ENCODE results near the gene AMOTL2.

The AMOTL2 gene

DNA sequence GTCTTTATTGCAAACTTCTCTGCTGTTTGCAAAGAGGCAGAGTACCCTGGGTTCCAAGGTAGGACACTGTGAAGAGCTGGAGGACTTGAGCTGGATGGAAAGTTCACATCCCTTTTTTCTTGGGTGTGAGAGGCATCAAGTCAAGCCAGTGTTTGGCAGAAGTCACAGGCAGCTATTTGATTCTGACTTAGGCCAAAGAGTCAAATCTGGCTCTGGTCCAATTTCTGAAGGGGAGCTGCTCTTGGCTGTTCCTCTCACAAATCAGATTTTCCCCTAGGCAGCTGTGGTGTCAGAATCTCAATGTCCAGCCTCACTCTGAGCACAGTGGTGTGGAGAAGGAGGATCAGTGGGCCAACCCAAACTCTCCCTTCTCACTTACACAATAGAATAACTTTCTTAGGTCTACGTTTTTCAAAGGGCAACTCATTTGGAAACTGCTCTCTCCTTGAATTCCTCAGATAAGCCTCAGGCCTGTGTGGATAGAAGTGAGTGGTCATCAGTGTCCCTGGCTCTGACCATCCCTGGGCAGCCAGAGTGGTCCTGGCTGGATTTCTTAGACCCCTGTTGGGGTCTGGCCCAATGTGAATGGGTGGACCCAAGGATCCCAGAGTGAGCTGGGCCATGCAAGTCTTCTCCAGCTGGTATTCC lies 18.2 kb upstream of the AMOTL2 start:
- Histone ChIP-seq H3K27ac (ENCODE audit: low read depth, low read length) (no peak overlapping the region), H3K27me3 (ENCODE audit: control insufficient read depth, insufficient read depth, low read length) (no peaks in the 10 kb centered on the region), H3K4me3 (ENCODE audit: low read length) (no peak overlapping the region), H3K4me1 (ENCODE audit: control insufficient read depth, insufficient read depth, low read length) (peaks cover 11% of the 10 kb centered on the region), H3K9ac (ENCODE audit: low read length) (no peak overlapping the region), H3K36me3 (ENCODE audit: control insufficient read depth, insufficient read depth, low read length) (no peaks in the 10 kb centered on the region)

GRCh38 chr3:134389865-134390264 lies 15.6 kb upstream of the AMOTL2 start:
- H3K4me3 ChIP-seq (ENCODE audit: low read length) = no peak overlapping the region
- no peak overlapping the region for H3K9ac ChIP-seq (ENCODE audit: low read length)
- H3K4me1 ChIP-seq (ENCODE audit: control insufficient read depth, insufficient read depth, low read length) = peaks cover 11% of the 10 kb centered on the region
- no peaks in the 10 kb centered on the region for H3K36me3 ChIP-seq (ENCODE audit: control insufficient read depth, insufficient read depth, low read length)
- no peaks in the 10 kb centered on the region for H3K27me3 ChIP-seq (ENCODE audit: control insufficient read depth, insufficient read depth, low read length)
- no peak overlapping the region for H3K27ac ChIP-seq (ENCODE audit: low read depth, low read length)

DNA sequence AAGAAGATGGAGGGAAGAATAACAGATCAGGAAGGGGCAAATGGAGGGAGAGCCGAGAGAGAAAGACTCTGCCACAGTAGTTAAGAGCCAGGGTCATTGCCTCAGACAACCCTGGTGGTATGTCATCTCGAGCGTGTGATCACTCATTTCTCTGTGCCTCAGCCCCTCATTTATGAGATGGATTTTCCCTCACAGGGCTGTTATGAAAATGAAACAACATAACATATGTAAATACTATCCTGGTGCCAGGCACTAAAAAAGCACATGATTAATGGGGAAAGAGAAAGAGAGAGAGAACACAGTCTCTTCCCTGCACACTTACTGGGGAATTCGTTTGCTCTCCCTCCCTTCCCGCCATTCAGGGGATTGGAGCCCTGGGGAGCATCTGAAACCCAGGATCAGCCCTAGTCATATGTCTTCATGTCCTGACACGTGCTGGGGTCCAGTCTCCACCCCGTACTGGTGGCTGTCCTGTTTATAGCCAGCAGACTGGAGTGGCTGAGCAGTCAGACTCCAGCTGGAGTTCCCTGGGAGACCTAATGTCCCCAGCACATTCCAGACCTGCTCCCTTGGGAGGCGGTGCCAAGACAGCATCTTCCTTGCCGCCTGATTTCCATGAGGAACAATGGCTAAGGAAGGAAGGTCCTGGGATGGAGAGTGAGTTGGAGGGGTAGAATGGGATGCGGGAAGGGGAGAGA lies 14.7 kb upstream of the AMOTL2 start:
- no peak overlapping the region for H3K9ac ChIP-seq (ENCODE audit: low read length)
- no peaks in the 10 kb centered on the region for H3K36me3 ChIP-seq (ENCODE audit: control insufficient read depth, insufficient read depth, low read length)
- H3K4me1 ChIP-seq (ENCODE audit: control insufficient read depth, insufficient read depth, low read length) = peaks cover 11% of the 10 kb centered on the region
- H3K4me3 ChIP-seq (ENCODE audit: low read length) = no peak overlapping the region
- H3K27me3 ChIP-seq (ENCODE audit: control insufficient read depth, insufficient read depth, low read length) = no peaks in the 10 kb centered on the region
- H3K27ac ChIP-seq (ENCODE audit: low read depth, low read length) = no peak overlapping the region

GRCh38 chr3:134388292-134388691 lies 14.0 kb upstream of the AMOTL2 start:
- Histone ChIP-seq H3K9ac (ENCODE audit: low read length) (no peak overlapping the region), H3K27me3 (ENCODE audit: control insufficient read depth, insufficient read depth, low read length) (no peaks in the 10 kb centered on the region), H3K4me3 (ENCODE audit: low read length) (no peak overlapping the region), H3K36me3 (ENCODE audit: control insufficient read depth, insufficient read depth, low read length) (no peaks in the 10 kb centered on the region), H3K27ac (ENCODE audit: low read depth, low read length) (no peak overlapping the region), H3K4me1 (ENCODE audit: control insufficient read depth, insufficient read depth, low read length) (peaks cover 11% of the 10 kb centered on the region)

- H3K27ac ChIP-seq (ENCODE audit: low read depth, low read length) = no peak overlapping the region
- peaks cover 4% of the 10 kb centered on the region for H3K4me1 ChIP-seq (ENCODE audit: control insufficient read depth, insufficient read depth, low read length)
- no peaks in the 10 kb centered on the region for H3K27me3 ChIP-seq (ENCODE audit: control insufficient read depth, insufficient read depth, low read length)
- H3K4me3 ChIP-seq (ENCODE audit: low read length) = no peak overlapping the region
- no peaks in the 10 kb centered on the region for H3K36me3 ChIP-seq (ENCODE audit: control insufficient read depth, insufficient read depth, low read length)
- H3K9ac ChIP-seq (ENCODE audit: low read length) = no peak overlapping the region
Measured at GRCh38 chr3:134387293-134387692, 13.0 kb upstream of the AMOTL2 start.

DNA sequence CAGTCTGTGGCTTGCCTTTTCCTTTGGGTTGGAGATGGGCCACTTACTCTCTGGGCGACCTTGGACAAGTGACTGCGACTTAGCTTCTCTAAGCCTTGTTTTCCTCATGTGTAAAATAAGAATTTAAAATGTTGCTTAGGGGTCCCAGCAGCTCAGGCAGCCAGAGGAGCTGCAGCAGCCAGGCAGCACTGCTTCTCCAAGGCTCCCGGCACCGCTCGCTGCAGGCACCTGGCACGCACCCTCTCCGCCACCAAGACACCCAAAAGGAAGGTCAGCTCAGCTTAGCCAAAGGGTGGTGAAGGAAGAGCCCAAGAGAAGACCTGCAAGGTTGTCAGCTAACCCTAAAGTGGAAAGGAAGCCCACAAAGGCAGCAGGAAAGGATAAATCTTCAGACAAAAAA lies 10.7 kb upstream of the AMOTL2 start:
- Histone ChIP-seq H3K4me1 (ENCODE audit: control insufficient read depth, insufficient read depth, low read length) (peaks cover 4% of the 10 kb centered on the region), H3K36me3 (ENCODE audit: control insufficient read depth, insufficient read depth, low read length) (no peaks in the 10 kb centered on the region), H3K4me3 (ENCODE audit: low read length) (no peak overlapping the region), H3K27ac (ENCODE audit: low read depth, low read length) (no peak overlapping the region), H3K27me3 (ENCODE audit: control insufficient read depth, insufficient read depth, low read length) (no peaks in the 10 kb centered on the region), H3K9ac (ENCODE audit: low read length) (no peak overlapping the region)

DNA sequence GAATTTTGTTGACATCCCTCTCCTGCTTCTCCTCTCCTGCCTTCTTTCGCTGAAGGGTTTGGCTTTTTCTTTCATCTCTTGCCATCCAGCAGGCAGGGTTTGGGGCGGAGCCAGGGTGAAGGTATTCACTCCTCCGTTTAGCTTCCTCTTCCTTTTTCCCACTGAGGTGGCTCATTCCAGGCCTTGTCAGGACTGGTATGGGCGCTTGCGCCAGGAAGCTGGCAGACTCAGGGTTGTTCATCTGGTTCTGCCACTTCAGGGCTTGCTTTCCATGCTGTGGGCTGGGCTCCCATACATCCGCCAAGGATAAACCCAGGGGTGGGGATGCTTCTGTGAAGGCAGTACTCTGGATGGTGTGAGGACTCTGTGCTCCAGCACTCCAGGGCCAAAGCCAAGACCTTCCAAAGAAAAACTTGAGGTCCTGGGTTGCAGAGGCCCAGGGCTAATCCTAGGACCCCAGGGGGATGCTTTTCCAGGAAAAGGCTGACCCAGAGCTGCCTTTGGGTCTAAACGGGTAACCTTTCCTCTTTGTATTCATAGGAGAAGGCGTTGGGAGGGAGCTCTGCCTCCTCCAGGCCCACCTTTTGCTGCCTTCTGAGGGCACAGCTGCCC lies 7.7 kb upstream of the AMOTL2 start:
- Histone ChIP-seq H3K4me3 (ENCODE audit: low read length) (no peak overlapping the region), H3K27me3 (ENCODE audit: control insufficient read depth, insufficient read depth, low read length) (no peaks in the 10 kb centered on the region), H3K4me1 (ENCODE audit: control insufficient read depth, insufficient read depth, low read length) (no peaks in the 10 kb centered on the region), H3K9ac (ENCODE audit: low read length) (no peak overlapping the region), H3K36me3 (ENCODE audit: control insufficient read depth, insufficient read depth, low read length) (no peaks in the 10 kb centered on the region), H3K27ac (ENCODE audit: low read depth, low read length) (no peak overlapping the region)

DNA sequence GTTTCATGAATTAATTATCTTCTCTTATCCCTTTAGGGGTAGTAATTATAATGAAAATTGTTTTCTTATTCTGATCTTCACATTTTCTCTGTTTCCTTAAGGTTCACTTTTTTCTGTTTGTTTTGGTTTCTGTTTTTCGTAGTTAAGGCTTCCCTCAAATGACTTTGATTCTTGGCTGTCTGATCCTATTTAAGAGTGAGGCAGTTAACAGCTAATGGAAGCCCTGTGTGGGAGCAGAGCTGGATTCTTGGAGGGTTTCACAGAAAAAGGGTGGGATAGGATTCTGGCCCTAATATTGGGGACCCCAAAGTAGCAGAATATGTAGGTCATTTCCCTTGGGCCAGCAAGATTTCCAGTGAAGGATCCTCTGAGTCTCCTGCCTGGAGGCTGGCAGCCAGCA lies 6.8 kb upstream of the AMOTL2 start:
- H3K4me1 ChIP-seq (ENCODE audit: control insufficient read depth, insufficient read depth, low read length) = no peaks in the 10 kb centered on the region

GRCh38 chr3:134380249-134380648 lies 6.0 kb upstream of the AMOTL2 start:
- H3K36me3 ChIP-seq (ENCODE audit: control insufficient read depth, insufficient read depth, low read length) = no peaks in the 10 kb centered on the region
- no peak overlapping the region for H3K4me3 ChIP-seq (ENCODE audit: low read length)
- H3K9ac ChIP-seq (ENCODE audit: low read length) = no peak overlapping the region
- peaks cover 3% of the 10 kb centered on the region for H3K4me1 ChIP-seq (ENCODE audit: control insufficient read depth, insufficient read depth, low read length)
- no peaks in the 10 kb centered on the region for H3K27me3 ChIP-seq (ENCODE audit: control insufficient read depth, insufficient read depth, low read length)
- H3K27ac ChIP-seq (ENCODE audit: low read depth, low read length) = peak overlapping the region; percentile 12

More for the DNA sequence above, 6.8 kb upstream of the AMOTL2 start:
- Histone ChIP-seq H3K9ac (ENCODE audit: low read length) (no peak overlapping the region), H3K36me3 (ENCODE audit: control insufficient read depth, insufficient read depth, low read length) (no peaks in the 10 kb centered on the region), H3K4me3 (ENCODE audit: low read length) (no peak overlapping the region), H3K27ac (ENCODE audit: low read depth, low read length) (peak overlapping the region; percentile 50), H3K27me3 (ENCODE audit: control insufficient read depth, insufficient read depth, low read length) (no peaks in the 10 kb centered on the region)

GRCh38 chr3:134378818-134379217 lies 4.6 kb upstream of the AMOTL2 start:
- H3K9ac ChIP-seq (ENCODE audit: low read length) = no peak overlapping the region
- no peak overlapping the region for H3K4me3 ChIP-seq (ENCODE audit: low read length)
- H3K27me3 ChIP-seq (ENCODE audit: control insufficient read depth, insufficient read depth, low read length) = no peaks in the 10 kb centered on the region
- peaks cover 7% of the 10 kb centered on the region for H3K4me1 ChIP-seq (ENCODE audit: control insufficient read depth, insufficient read depth, low read length)
- H3K27ac ChIP-seq (ENCODE audit: low read depth, low read length) = no peak overlapping the region
- no peaks in the 10 kb centered on the region for H3K36me3 ChIP-seq (ENCODE audit: control insufficient read depth, insufficient read depth, low read length)

- no peaks in the 10 kb centered on the region for H3K36me3 ChIP-seq (ENCODE audit: control insufficient read depth, insufficient read depth, low read length)
- no peak overlapping the region for H3K9ac ChIP-seq (ENCODE audit: low read length)
- H3K4me3 ChIP-seq (ENCODE audit: low read length) = no peak overlapping the region
- H3K27ac ChIP-seq (ENCODE audit: low read depth, low read length) = no peak overlapping the region
- H3K4me1 ChIP-seq (ENCODE audit: control insufficient read depth, insufficient read depth, low read length) = peaks cover 7% of the 10 kb centered on the region
- no peaks in the 10 kb centered on the region for H3K27me3 ChIP-seq (ENCODE audit: control insufficient read depth, insufficient read depth, low read length)
Measured at GRCh38 chr3:134378384-134378783, 4.1 kb upstream of the AMOTL2 start.

DNA sequence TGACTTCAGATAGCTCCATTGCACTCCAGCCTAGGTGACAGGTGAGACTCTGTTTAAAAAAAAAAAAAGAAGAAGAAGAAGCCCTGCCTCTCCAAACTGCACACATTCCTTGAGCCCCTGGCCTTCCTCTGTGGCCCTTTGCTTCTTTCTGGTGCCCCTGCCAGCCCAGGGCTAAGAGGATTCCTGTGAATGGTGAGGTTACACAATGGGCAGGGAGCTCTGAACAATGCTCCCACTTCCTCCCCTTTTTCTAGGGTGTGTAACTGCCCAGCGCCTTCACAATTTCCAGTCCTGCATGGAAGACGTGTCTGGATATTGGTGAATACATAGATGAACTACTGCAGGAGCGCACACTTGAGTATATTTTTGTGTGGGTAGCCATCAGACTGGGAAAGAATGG lies 3.6 kb upstream of the AMOTL2 start:
- H3K4me1 ChIP-seq (ENCODE audit: control insufficient read depth, insufficient read depth, low read length) = peaks cover 7% of the 10 kb centered on the region

More for the DNA sequence above, 3.6 kb upstream of the AMOTL2 start:
- H3K9ac ChIP-seq (ENCODE audit: low read length) = no peak overlapping the region
- H3K4me3 ChIP-seq (ENCODE audit: low read length) = no peak overlapping the region
- no peaks in the 10 kb centered on the region for H3K36me3 ChIP-seq (ENCODE audit: control insufficient read depth, insufficient read depth, low read length)
- no peak overlapping the region for H3K27ac ChIP-seq (ENCODE audit: low read depth, low read length)
- no peaks in the 10 kb centered on the region for H3K27me3 ChIP-seq (ENCODE audit: control insufficient read depth, insufficient read depth, low read length)

Data from rectal smooth muscle tissue (tissue), 1 donor.